Measurements from ENCODE around the gene MED15. TPM values are rescaled to one million over a fixed set of nuclear protein-coding genes. Genes with fewer than 3 reads are reported as not detected.
A peak's percentile ranks its signal among the peaks of the same experiment; 100 is the strongest.
"Not testable (repeated sequence)": the region's sequence is repeated elsewhere in the genome, so short reads cannot be mapped to it uniquely, and the experiment has no call there.

The MED15 gene
- total and polyA plus RNA-seq, 2 experiments from 2014 or later: 29.2 to 43.5 TPM

GRCh38 chr22:20506543-20507252, 712 bp upstream of the MED15 start:
- Mint-ChIP-seq H3K4me1 (peaks cover 34% of the 10 kb centered on the region), H3K9me3 (no peaks in the 10 kb centered on the region), H3K27me3 (ENCODE audit: insufficient read depth, low read depth, poor library complexity) (peaks cover 10% of the 10 kb centered on the region), H3K4me3 (peak overlapping the region; percentile 89), H3K36me3 (ENCODE audit: low read depth) (no peaks in the 10 kb centered on the region; the same call in 1 of the 3 replicates), H3K27ac (no peak overlapping the region)
- peaks cover 20% of the 10 kb centered on the region for H4K20me1 ChIP-seq (replicated peaks; ENCODE audit: insufficient read depth)
- no peak overlapping the region for H3K27ac ChIP-seq (ENCODE audit: low read depth)
- no peaks in the 10 kb centered on the region for H3F3A ChIP-seq (replicated peaks; ENCODE audit: low read depth)
- peak overlapping the region; percentile 98 for H3K4me2 ChIP-seq
- peak overlapping the region; percentile 76 for H3K4me3 ChIP-seq
- no peaks in the 10 kb centered on the region for H3K9me2 ChIP-seq (ENCODE audit: insufficient read depth)
- no peaks in the 10 kb centered on the region for H3K36me3 ChIP-seq (ENCODE audit: insufficient read depth)
- peaks cover 32% of the 10 kb centered on the region for H3K4me1 ChIP-seq (ENCODE audit: insufficient read depth)
- H3K27me3 ChIP-seq (ENCODE audit: insufficient read depth): no peaks in the 10 kb centered on the region
- no peak for DNase-seq (ENCODE audit: low spot score)
- peaks cover 41% of the 10 kb centered on the region for H3K79me2 ChIP-seq (replicated peaks; ENCODE audit: insufficient read depth)
- TF ChIP-seq ZNF331 (CRISPR knock-in tag; IDR thresholded peaks at IDR 0.05; ENCODE audit: low read depth) (no peak), NANOG (IDR thresholded peaks at IDR 0.05; ENCODE audit: borderline replicate concordance) (no peak)
- no peak for ATAC-seq
- peak overlapping the region; percentile 90 for H2AFZ ChIP-seq

GRCh38 chr22:20508067-20508755, 801 bp downstream of the MED15 start:
- peak overlapping the region; percentile 91 for H2AFZ ChIP-seq

GRCh38 chr22:20508815-20509271, 1.4 kb downstream of the MED15 start:
- Mint-ChIP-seq H3K9me3 (no peaks in the 10 kb centered on the region), H3K27me3 (ENCODE audit: insufficient read depth, low read depth, poor library complexity) (peaks cover 10% of the 10 kb centered on the region), H3K36me3 (ENCODE audit: low read depth) (no peaks in the 10 kb centered on the region; the same call in 2 of the 3 replicates), H3K4me3 (peak overlapping the region; percentile 89), H3K4me1 (peaks cover 36% of the 10 kb centered on the region), H3K27ac (no peak overlapping the region; the same call in 1 of the 2 replicates)
- Histone ChIP-seq H3K4me1 (ENCODE audit: insufficient read depth) (peaks cover 32% of the 10 kb centered on the region), H3K79me2 (replicated peaks; ENCODE audit: insufficient read depth) (peaks cover 62% of the 10 kb centered on the region), H3K36me3 (ENCODE audit: insufficient read depth) (no peaks in the 10 kb centered on the region), H3F3A (replicated peaks; ENCODE audit: low read depth) (no peaks in the 10 kb centered on the region), H3K9me2 (ENCODE audit: insufficient read depth) (no peaks in the 10 kb centered on the region), H3K27ac (ENCODE audit: low read depth) (peak overlapping the region; percentile 60; the same call in 1 of the 2 replicates), H3K27me3 (ENCODE audit: insufficient read depth) (no peaks in the 10 kb centered on the region), H2AFZ (no peak overlapping the region), H3K4me3 (peak overlapping the region; percentile 76), H3K4me2 (peak overlapping the region; percentile 98), H4K20me1 (replicated peaks; ENCODE audit: insufficient read depth) (peaks cover 29% of the 10 kb centered on the region)
- no peak for DNase-seq (ENCODE audit: low spot score)
- ATAC-seq: no peak
- TF ChIP-seq REST (IDR thresholded peaks at IDR 0.05; ENCODE audit: unreplicated experiment) (no peak), ZNF462 (CRISPR knock-in tag; IDR thresholded peaks at IDR 0.05) (no peak)

More at GRCh38 chr22:20508067-20508755, 801 bp downstream of the MED15 start:
- Histone ChIP-seq H3K4me2 (peak overlapping the region; percentile 98), H3K4me1 (ENCODE audit: insufficient read depth) (peaks cover 32% of the 10 kb centered on the region), H3K4me3 (peak overlapping the region; percentile 76), H3K79me2 (replicated peaks; ENCODE audit: insufficient read depth) (peaks cover 56% of the 10 kb centered on the region), H3K27ac (ENCODE audit: low read depth) (peak overlapping the region; percentile 53), H4K20me1 (replicated peaks; ENCODE audit: insufficient read depth) (peaks cover 26% of the 10 kb centered on the region)
- H3K4me1 Mint-ChIP-seq: peaks cover 36% of the 10 kb centered on the region
- H3K36me3 Mint-ChIP-seq (ENCODE audit: low read depth); H3K36me3 ChIP-seq (ENCODE audit: insufficient read depth); H3K9me2 ChIP-seq (ENCODE audit: insufficient read depth); H3F3A ChIP-seq (replicated peaks; ENCODE audit: low read depth); H3K27me3 Mint-ChIP-seq (ENCODE audit: insufficient read depth, low read depth, poor library complexity); H3K9me3 Mint-ChIP-seq; H3K27me3 ChIP-seq (ENCODE audit: insufficient read depth): not testable (repeated sequence)
- H3K4me3 Mint-ChIP-seq: peak overlapping the region; percentile 89
- peak overlapping the region; percentile 84 for H3K27ac Mint-ChIP-seq
- ATAC-seq (peak; percentile 50), DNase-seq (ENCODE audit: low spot score) (peak; percentile 75)
